Astrocyte of the cerebellum (primary cell): ENCODE results near the gene CAVIN3.

Experiments used
- DNase-seq: peaks from one replicate; pipeline ENCODE4 v3.0.0-alpha.2; 2011; ENCODE audit warnings: low read depth
- H3K4me3 ChIP-seq: 2 replicates; pipeline ENCODE4 v1.5.1; 2011; ENCODE audit warnings: mild to moderate bottlenecking, low read depth, low read length, moderate library complexity
- CTCF ChIP-seq: IDR thresholded peaks from 2 replicates; pipeline ENCODE4 v1.5.1; 2012; ENCODE audit warnings: low read length, low read depth, moderate library complexity, mild to moderate bottlenecking; ENCODE audit errors: missing control alignments
- in situ Hi-C: cut with HindIII; loops from 2 replicates; pipeline ENCODE4 v1.10.0; 2017; ENCODE audit warnings: low sequenced_read_pairs

CAVIN3 gene

GRCh38 chr11:6356503-6357055 is 36.3 kb upstream of the CAVIN3 start:
- no peak overlapping the region for H3K4me3 ChIP-seq
- no peak for DNase-seq
- in situ Hi-C loops, result no loop called here
- TF ChIP-seq CTCF, result no peak

DNA sequence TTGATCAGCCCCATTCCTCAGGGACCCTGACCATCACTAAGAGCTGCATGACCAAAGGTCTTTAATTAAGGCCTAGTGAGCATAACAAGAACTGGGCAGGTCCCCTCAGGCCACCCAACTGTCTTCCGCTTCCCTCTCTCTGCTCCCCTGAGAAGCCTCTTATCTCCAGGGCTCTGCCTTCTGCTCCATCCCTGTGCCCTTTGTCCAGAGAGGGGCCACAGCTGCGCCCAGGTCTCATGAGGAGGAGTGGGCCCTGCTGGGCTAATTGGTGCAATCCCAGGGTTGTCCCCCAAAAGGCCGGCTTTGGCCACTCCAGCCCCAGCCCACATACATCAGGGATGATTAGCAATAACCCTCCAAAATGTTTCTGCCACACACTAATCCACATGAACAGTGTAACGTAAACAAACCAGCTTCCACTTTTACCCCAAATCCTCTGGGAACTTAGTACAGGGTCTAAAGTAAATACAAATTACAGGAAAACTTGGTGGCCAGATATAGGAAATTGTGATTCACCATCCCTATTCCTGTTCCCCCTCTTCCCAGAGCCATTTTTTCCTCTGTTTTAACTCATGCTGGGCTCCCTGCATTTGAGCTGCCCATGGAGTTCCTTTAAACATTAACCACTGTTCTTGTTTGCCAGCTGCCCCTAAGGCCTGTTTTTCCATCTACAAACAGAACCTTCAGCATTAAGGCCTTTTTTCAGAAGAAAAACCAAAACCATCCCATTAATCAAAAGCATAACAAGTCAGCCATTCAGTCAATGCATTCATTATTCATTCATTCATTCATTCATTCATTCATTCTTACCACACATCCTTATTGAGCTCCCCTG is 34.6 kb upstream of the CAVIN3 start:
- H3K4me3 ChIP-seq, result no peak overlapping the region
- DNase-seq, result no peak
- no peak for TF ChIP-seq CTCF
- in situ Hi-C loops, result no loop called here

- peak; percentile 19 for DNase-seq
- peak; percentile 96 for TF ChIP-seq CTCF
- in situ Hi-C loops, result no loop called here
- no peak overlapping the region for H3K4me3 ChIP-seq
Measured at GRCh38 chr11:6353367-6353987, 33.2 kb upstream of the CAVIN3 start.

GRCh38 chr11:6351782-6352382 is 31.6 kb upstream of the CAVIN3 start:
- no peak overlapping the region for H3K4me3 ChIP-seq
- DNase-seq, result no peak
- no peak for TF ChIP-seq CTCF
- in situ Hi-C loops, result no loop called here

GRCh38 chr11:6350486-6350885 is 30.2 kb upstream of the CAVIN3 start:
- in situ Hi-C loops, result no loop called here
- no peak for TF ChIP-seq CTCF
- DNase-seq, result no peak
- H3K4me3 ChIP-seq, result no peak overlapping the region

DNA sequence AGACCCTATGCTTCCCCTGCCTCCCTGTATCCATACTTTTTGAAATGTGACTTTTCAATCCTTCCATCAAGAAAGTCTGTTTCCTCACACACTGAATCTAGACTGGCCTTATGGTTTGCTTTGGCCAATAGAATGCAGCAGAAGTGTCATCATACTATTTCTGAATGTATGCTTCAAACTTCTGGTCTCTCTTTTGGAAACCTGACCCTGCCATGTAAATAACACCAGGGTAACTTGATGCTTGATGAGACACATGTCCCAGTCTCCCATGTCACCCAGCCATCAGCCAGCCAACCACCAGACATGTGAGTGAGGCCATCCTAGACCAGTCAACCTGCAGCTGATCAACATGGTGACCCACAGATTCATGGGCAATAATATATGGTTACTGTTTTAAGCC is 29.7 kb upstream of the CAVIN3 start:
- TF ChIP-seq CTCF, result no peak

More for the DNA sequence above, 29.7 kb upstream of the CAVIN3 start:
- in situ Hi-C loops, result no loop called here
- H3K4me3 ChIP-seq, result no peak overlapping the region
- no peak for DNase-seq
